ENCODE measurements around the gene SCAPER. TPM values are rescaled to one million over a fixed set of nuclear protein-coding genes. Genes with fewer than 3 reads are reported as not detected.

SCAPER gene
- total and polyA plus RNA-seq, 10 of the 15 experiments (the other 5 are each of a cell fraction or from before 2014, with no cell fraction given): 1.0 to 7.7 (median 3.9) TPM

DNA sequence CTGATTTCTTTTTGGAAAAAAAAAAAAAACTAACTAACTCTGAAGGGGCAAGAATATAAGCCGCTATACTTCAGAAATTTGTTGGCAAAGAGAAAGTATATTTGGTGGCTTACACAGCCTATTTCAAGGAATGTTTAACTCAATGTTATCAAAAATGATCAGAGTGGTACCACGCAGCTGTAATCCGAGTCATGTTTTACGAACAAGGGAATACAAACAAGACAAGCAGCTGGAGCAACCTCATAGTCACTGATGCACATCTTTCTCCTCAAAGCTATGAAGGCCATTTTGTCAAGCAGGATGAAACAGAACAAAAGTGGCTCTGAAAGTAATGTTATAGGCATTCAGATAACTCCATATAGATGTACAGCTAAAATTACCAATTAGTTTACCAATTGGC, 81.2 kb downstream of the SCAPER start:
- no peak overlapping the region for H3K9ac ChIP-seq (ENCODE audit: control insufficient read depth, insufficient read depth, low read length)
- DNase-seq (ENCODE audit: low read depth, low spot score) (no peak), FAIRE-seq (no peak), ATAC-seq (no peak)
- no peaks in the 10 kb centered on the region; the same call in 1 of the 3 replicates for H3K9me3 ChIP-seq (replicated peaks; ENCODE audit: control insufficient read depth, insufficient read depth, low read length)
- H3K4me1 ChIP-seq (ENCODE audit: control insufficient read depth, insufficient read depth, low read length): no peaks in the 10 kb centered on the region
- ChIA-PET SMC1A (ENCODE audit: uncharacterized antibody, unreplicated experiment) (interaction anchor here (1.2 kb wide), 1 partner anchor 182 kb away, joined by 3 read pairs; no protein-coding TSS in a partner anchor), CTCF (interaction anchor here (0.8 kb wide), 1 partner anchor 12 kb away, joined by 3 read pairs; no protein-coding TSS in a partner anchor), POLR2A (no interaction called here), RAD21 (ENCODE audit: unreplicated experiment) (interaction anchor here (0.6 kb wide), 1 partner anchor 899 kb away, joined by 3 read pairs; no protein-coding TSS in a partner anchor)
- no peaks in the 10 kb centered on the region for H3K36me3 ChIP-seq (ENCODE audit: control insufficient read depth in 2 of 2, insufficient read depth in 2 of 2, low read length in 1 of 2)
- WGBS (ENCODE audit: insufficient coverage, insufficient replicate concordance, low lambda C conversion rate, missing lambda C conversion rate): 100% methylated on average over 4 of the region's 4 CpGs
- H3K27ac ChIP-seq (ENCODE audit: control insufficient read depth, insufficient read depth): no peak overlapping the region
- H3K4me3 ChIP-seq: no peak overlapping the region
- in situ Hi-C loops (cut with MboI) (no loop called here), intact Hi-C loops (cut with micrococcal nuclease; ENCODE audit: unreplicated experiment) (no loop called here)
- H4K20me1 ChIP-seq (ENCODE audit: control insufficient read depth, insufficient read depth): no peaks in the 10 kb centered on the region
- TF ChIP-seq PML (IDR thresholded peaks at IDR 0.05; ENCODE audit: low read length): no peak
- TF ChIP-seq, protein P1, sequence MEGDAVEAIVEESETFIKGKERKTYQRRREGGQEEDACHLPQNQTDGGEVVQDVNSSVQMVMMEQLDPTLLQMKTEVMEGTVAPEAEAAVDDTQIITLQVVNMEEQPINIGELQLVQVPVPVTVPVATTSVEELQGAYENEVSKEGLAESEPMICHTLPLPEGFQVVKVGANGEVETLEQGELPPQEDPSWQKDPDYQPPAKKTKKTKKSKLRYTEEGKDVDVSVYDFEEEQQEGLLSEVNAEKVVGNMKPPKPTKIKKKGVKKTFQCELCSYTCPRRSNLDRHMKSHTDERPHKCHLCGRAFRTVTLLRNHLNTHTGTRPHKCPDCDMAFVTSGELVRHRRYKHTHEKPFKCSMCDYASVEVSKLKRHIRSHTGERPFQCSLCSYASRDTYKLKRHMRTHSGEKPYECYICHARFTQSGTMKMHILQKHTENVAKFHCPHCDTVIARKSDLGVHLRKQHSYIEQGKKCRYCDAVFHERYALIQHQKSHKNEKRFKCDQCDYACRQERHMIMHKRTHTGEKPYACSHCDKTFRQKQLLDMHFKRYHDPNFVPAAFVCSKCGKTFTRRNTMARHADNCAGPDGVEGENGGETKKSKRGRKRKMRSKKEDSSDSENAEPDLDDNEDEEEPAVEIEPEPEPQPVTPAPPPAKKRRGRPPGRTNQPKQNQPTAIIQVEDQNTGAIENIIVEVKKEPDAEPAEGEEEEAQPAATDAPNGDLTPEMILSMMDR (IDR thresholded peaks at IDR 0.05 in 2 of 3, conservative IDR thresholded peaks at IDR 0.05 in 1 of 3; ENCODE audit: control insufficient read depth in 2 of 3, extremely low read depth in 1 of 3, insufficient read depth in 1 of 3, low read depth in 3 of 3, low read length in 3 of 3): no peak
- TF ChIP-seq, protein P2, sequence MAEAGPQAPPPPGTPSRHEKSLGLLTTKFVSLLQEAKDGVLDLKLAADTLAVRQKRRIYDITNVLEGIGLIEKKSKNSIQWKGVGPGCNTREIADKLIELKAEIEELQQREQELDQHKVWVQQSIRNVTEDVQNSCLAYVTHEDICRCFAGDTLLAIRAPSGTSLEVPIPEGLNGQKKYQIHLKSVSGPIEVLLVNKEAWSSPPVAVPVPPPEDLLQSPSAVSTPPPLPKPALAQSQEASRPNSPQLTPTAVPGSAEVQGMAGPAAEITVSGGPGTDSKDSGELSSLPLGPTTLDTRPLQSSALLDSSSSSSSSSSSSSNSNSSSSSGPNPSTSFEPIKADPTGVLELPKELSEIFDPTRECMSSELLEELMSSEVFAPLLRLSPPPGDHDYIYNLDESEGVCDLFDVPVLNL (IDR thresholded peaks at IDR 0.05; ENCODE audit: low read depth, low read length): no peak
- TF ChIP-seq RCOR1 (conservative IDR thresholded peaks at IDR 0.05; ENCODE audit: low read depth, low read length): no peak
- no peak for TF ChIP-seq ZNF274 (IDR thresholded peaks at IDR 0.05; ENCODE audit: insufficient read depth, insufficient read length)
- no peak for TF ChIP-seq EED (IDR thresholded peaks at IDR 0.05; ENCODE audit: low read depth)
- no peak for TF ChIP-seq STAT3 (IDR thresholded peaks at IDR 0.05; ENCODE audit: low read depth, low read length)
- H2AFZ ChIP-seq (ENCODE audit: control insufficient read depth, low read depth, low read length): no peak overlapping the region
- BruUV-seq (replicated peaks): no TSS peak
- H3K79me2 ChIP-seq (ENCODE audit: control insufficient read depth, insufficient read depth, low read length): no peaks in the 10 kb centered on the region
- no peak overlapping the region for H3K4me2 ChIP-seq (ENCODE audit: control insufficient read depth, insufficient read depth)
- no peaks in the 10 kb centered on the region for H3K27me3 ChIP-seq (replicated peaks in 1 of 2; ENCODE audit: control insufficient read depth in 2 of 2, insufficient read depth in 2 of 2, low read length in 1 of 2)

All from GM12878 (cell line).